Upper lobe of left lung (tissue), 6 donors: ENCODE data around the gene ZNF280A. TPM values are rescaled to one million over a fixed set of nuclear protein-coding genes. Genes with fewer than 3 reads are reported as not detected.

ENCODE experiments used
- ATAC-seq, 2 donors: fragments of 200-7000 bp; cut with Tn5 transposase; one replicate each; pipeline ENCODE4 v1.9.1; 2022; ENCODE audit warnings: mild to moderate bottlenecking in 2 of 2, moderate library complexity in 2 of 2; ENCODE audit not compliant: low FRiP score in 2 of 2
- DNase-seq, 2 donors: peaks; one replicate each; pipeline ENCODE4 v3.0.0-alpha.2; 2019 to 2020
- H3K27ac ChIP-seq, 4 donors: fragments of 200-600 bp; sonication (generic); one replicate each; pipeline ENCODE4 v1.5.1; 2016 to 2019
- H3K27me3 ChIP-seq, 4 donors: fragments of 200-600 bp; sonication (generic); one replicate each; pipeline ENCODE4 v1.5.1; 2017 to 2019
- H3K36me3 ChIP-seq, 4 donors: fragments of 200-600 bp; sonication (generic); one replicate each; pipeline ENCODE4 v1.5.1; 2016 to 2019
- H3K4me1 ChIP-seq, 4 donors: fragments of 200-600 bp; sonication (generic); one replicate each; pipeline ENCODE4 v1.5.1; 2018 to 2019
- H3K4me3 ChIP-seq, 4 donors: fragments of 200-600 bp; sonication (generic); one replicate each; pipeline ENCODE4 v1.5.1; 2017 to 2019; ENCODE audit warnings: mild to moderate bottlenecking in 2 of 4, moderate library complexity in 1 of 4
- H3K9me3 ChIP-seq, 4 donors: fragments of 200-600 bp; sonication (generic); one replicate each; pipeline ENCODE4 v1.5.1; 2018 to 2019
- CTCF ChIP-seq, 6 experiments: fragments of 450-650 bp in 4 of 6; fragments of 200-600 bp in 2 of 6; sonication (generic) in 2 of 6; IDR thresholded peaks; one replicate each; pipeline ENCODE4 v1.5.1; 2016 to 2019; ENCODE audit warnings: antibody characterized with exemption in 6 of 6
- EP300 ChIP-seq, 4 donors: sonication (generic); formaldehyde crosslinking; IDR thresholded peaks; one replicate each; pipeline ENCODE4 v1.5.1; 2017; ENCODE audit warnings: antibody characterized with exemption in 4 of 4, control low read depth in 2 of 4
- POLR2A ChIP-seq, 4 donors: fragments of 450-650 bp; IDR thresholded peaks; one replicate each; pipeline ENCODE4 v1.5.1; 2016 to 2017; ENCODE audit warnings: antibody characterized with exemption in 4 of 4, mild to moderate bottlenecking in 2 of 4
- POLR2AphosphoS5 ChIP-seq, 2 donors: sonication (generic); formaldehyde crosslinking; IDR thresholded peaks; one replicate each; pipeline ENCODE4 v1.5.1; 2017; ENCODE audit warnings: antibody characterized with exemption in 2 of 2
- WGBS, 2 donors: methylation state at CpG; one replicate each; pipeline ENCODE4 v1.1.5; 2017 to 2018; 5-methylcytosine and 5-hydroxymethylcytosine counted together
- total RNA-seq, 6 donors: library from RNA; depleted of rRNA in 4 of 6; stranded (reverse); fragments of >200 nt in 4 of 6; gene quantifications; one replicate each; pipeline versions ENCODE4 v1.1.0 to v1.2.1, GENCODE V29; 2016 to 2021
- donor health status: DM: no; HTN: no; CAD: no; lungs with moderate emphysema.
- donor health status: DM: no; HTN: yes; CAD: no; lungs with severe emphysema.

Gene ZNF280A
- total RNA-seq, 6 donors from 2014 or later = not detected

GRCh38 chr22:22531770-22532546 is 11.9 kb upstream of the ZNF280A start:
- ATAC-seq = no peak
- DNase-seq = no peak
- Histone ChIP-seq H3K27me3 (no peaks in the 10 kb centered on the region), H3K36me3 (no peaks in the 10 kb centered on the region), H3K27ac (no peak overlapping the region), H3K9me3 (no peaks in the 10 kb centered on the region), H3K4me1 (no peaks in the 10 kb centered on the region), H3K4me3 (no peak overlapping the region)
- no peak for TF ChIP-seq POLR2A (IDR thresholded peaks at IDR 0.05)
- no peak for TF ChIP-seq EP300 (IDR thresholded peaks at IDR 0.05)
- TF ChIP-seq CTCF (IDR thresholded peaks at IDR 0.05) = no peak
- no peak for TF ChIP-seq POLR2AphosphoS5 (IDR thresholded peaks at IDR 0.05)
- 85 to 86% methylated on average over 7 of the region's 7 CpGs for WGBS, 2 donors

- ATAC-seq (no peak), DNase-seq (peak in 1 of 2 donors; percentile 21)
- H3K27ac ChIP-seq = no peak overlapping the region
- no peak overlapping the region for H3K4me3 ChIP-seq
- no peaks in the 10 kb centered on the region for H3K9me3 ChIP-seq
- no peaks in the 10 kb centered on the region for H3K4me1 ChIP-seq
- WGBS, 2 donors = 90 to 100% methylated on average over 2 of the region's 2 CpGs
- no peak for TF ChIP-seq POLR2A (IDR thresholded peaks at IDR 0.05)
- no peak for TF ChIP-seq CTCF (IDR thresholded peaks at IDR 0.05)
- TF ChIP-seq EP300 (IDR thresholded peaks at IDR 0.05) = no peak
- TF ChIP-seq POLR2AphosphoS5 (IDR thresholded peaks at IDR 0.05) = no peak
- no peaks in the 10 kb centered on the region for H3K27me3 ChIP-seq
- no peaks in the 10 kb centered on the region for H3K36me3 ChIP-seq
Observed at GRCh38 chr22:22528780-22529179, 8.7 kb upstream of the ZNF280A start.

- no peak for DNase-seq
- TF ChIP-seq EP300 (IDR thresholded peaks at IDR 0.05) (no peak), POLR2A (IDR thresholded peaks at IDR 0.05) (no peak), POLR2AphosphoS5 (IDR thresholded peaks at IDR 0.05) (no peak), CTCF (IDR thresholded peaks at IDR 0.05) (no peak)
- Histone ChIP-seq H3K4me1 (no peaks in the 10 kb centered on the region), H3K36me3 (no peaks in the 10 kb centered on the region), H3K4me3 (no peak overlapping the region), H3K27ac (no peak overlapping the region), H3K9me3 (no peaks in the 10 kb centered on the region), H3K27me3 (no peaks in the 10 kb centered on the region)
- 85 to 88% methylated on average over 5 of the region's 5 CpGs for WGBS, 2 donors
- ATAC-seq = no peak
Observed at GRCh38 chr22:22527312-22527711, 7.2 kb upstream of the ZNF280A start.

- no peaks in the 10 kb centered on the region for H3K36me3 ChIP-seq
- ATAC-seq (no peak), DNase-seq (no peak)
- WGBS, 2 donors = 86 to 87% methylated on average over 4 of the region's 4 CpGs
- no peaks in the 10 kb centered on the region for H3K9me3 ChIP-seq
- TF ChIP-seq CTCF (IDR thresholded peaks at IDR 0.05) (no peak), POLR2AphosphoS5 (IDR thresholded peaks at IDR 0.05) (no peak), EP300 (IDR thresholded peaks at IDR 0.05) (no peak), POLR2A (IDR thresholded peaks at IDR 0.05) (no peak)
- H3K27me3 ChIP-seq = no peaks in the 10 kb centered on the region
- no peak overlapping the region for H3K4me3 ChIP-seq
- H3K4me1 ChIP-seq = no peaks in the 10 kb centered on the region
- H3K27ac ChIP-seq = no peak overlapping the region
Observed at GRCh38 chr22:22526125-22526912, 6.2 kb upstream of the ZNF280A start.
